Nephron (organoid): ENCODE results near the gene PCMT1.
A peak's percentile ranks its signal among the peaks of the same experiment; 100 is the strongest.

Experiments used
- H3K27ac Mint-ChIP-seq, 3 experiments: 2 replicates each; pipeline ENCODE4 v1.8.0; 2020; ENCODE audit warnings: mixed read lengths in 3 of 3, mild to moderate bottlenecking in 2 of 3, moderate library complexity in 1 of 3
- H3K27me3 Mint-ChIP-seq: 2 replicates; pipeline ENCODE4 v1.8.0; 2021; ENCODE audit warnings: low read depth, mild to moderate bottlenecking, moderate library complexity, mixed read lengths
- H3K36me3 Mint-ChIP-seq: 2 replicates; pipeline ENCODE4 v1.8.0; 2020; ENCODE audit warnings: low read depth, mixed read lengths
- H3K4me1 Mint-ChIP-seq: 2 replicates; pipeline ENCODE4 v1.8.0; 2020; ENCODE audit warnings: mixed read lengths
- H3K4me3 Mint-ChIP-seq, 3 experiments: 2 replicates each; pipeline ENCODE4 v1.8.0; 2020; ENCODE audit warnings: mild to moderate bottlenecking in 3 of 3, mixed read lengths in 3 of 3, moderate library complexity in 2 of 3
- H3K9me3 Mint-ChIP-seq: 2 replicates; pipeline ENCODE4 v1.8.0; 2020; ENCODE audit warnings: mixed read lengths
- CTCF ChIP-seq, 3 experiments: fragments of 200-600 bp; sonication (generic); IDR thresholded peaks; one replicate each; pipeline ENCODE4 v1.5.0; 2021; ENCODE audit warnings: antibody characterized with exemption in 3 of 3; ENCODE audit not compliant: unreplicated experiment in 3 of 3

Gene PCMT1

DNA sequence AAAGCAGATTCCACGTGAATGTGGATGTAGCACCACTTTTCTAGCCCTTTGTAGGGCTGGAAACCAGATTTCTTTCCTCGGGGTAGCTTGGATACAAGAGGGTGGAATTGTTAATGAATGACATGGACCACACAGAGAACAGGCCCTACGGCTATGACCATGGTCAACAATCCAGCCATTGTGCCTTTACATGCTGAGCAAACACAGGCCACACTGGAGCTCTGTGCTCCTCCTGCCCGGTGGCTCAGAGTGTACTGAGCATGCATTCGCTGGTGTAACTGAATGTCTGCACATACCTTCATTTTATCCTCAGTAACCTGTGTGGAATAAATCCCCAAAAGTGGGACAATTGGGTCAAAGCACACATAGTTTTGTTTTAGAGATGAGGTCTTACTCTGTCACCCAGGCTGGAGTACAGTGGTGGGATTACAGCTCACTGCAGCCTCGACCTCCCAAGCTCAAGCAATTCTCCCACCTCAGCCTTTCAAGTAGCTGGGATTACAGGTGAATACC lies 81.8 kb downstream of the PCMT1 start:
- peak overlapping the region in 1 of 3 experiments; percentile 64 for H3K27ac Mint-ChIP-seq

DNA sequence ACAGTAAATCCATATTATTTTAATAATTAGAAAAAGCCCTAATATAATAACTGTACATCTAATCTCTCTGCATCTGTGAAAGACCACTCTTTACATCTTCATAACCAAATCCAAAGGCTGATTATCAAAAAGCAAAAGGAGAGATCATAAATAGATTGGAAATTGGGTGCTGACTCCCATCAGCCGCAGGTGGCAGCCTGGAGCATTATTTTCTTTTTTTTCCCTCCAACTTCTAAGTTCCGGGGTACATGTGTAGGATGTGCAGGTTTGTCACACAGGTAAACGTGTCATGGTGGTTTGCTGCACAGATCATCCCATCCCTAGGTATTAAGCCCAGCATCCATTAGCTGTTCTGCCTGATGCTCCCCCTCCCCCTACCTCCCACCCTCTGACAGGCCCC lies 84.1 kb downstream of the PCMT1 start:
- Mint-ChIP-seq H3K27me3 (no peaks in the 10 kb centered on the region), H3K9me3 (peaks cover 2% of the 10 kb centered on the region), H3K4me1 (peaks cover 4% of the 10 kb centered on the region), H3K27ac (no peak overlapping the region), H3K4me3 (no peak overlapping the region), H3K36me3 (peaks cover 19% of the 10 kb centered on the region)
- TF ChIP-seq CTCF (IDR thresholded peaks at IDR 0.05; ENCODE audit: unreplicated experiment in 3 of 3): no peak

More for the DNA sequence above, 81.8 kb downstream of the PCMT1 start:
- H3K36me3 Mint-ChIP-seq: peaks cover 16% of the 10 kb centered on the region
- H3K4me3 Mint-ChIP-seq: no peak overlapping the region
- H3K9me3 Mint-ChIP-seq: peaks cover 2% of the 10 kb centered on the region
- TF ChIP-seq CTCF (IDR thresholded peaks at IDR 0.05; ENCODE audit: unreplicated experiment in 3 of 3): no peak
- peaks cover 4% of the 10 kb centered on the region for H3K4me1 Mint-ChIP-seq
- H3K27me3 Mint-ChIP-seq: no peaks in the 10 kb centered on the region

- peaks cover 2% of the 10 kb centered on the region for H3K9me3 Mint-ChIP-seq
- H3K27me3 Mint-ChIP-seq: no peaks in the 10 kb centered on the region
- H3K4me3 Mint-ChIP-seq: no peak overlapping the region
- H3K4me1 Mint-ChIP-seq: peaks cover 4% of the 10 kb centered on the region
- no peak overlapping the region for H3K27ac Mint-ChIP-seq
- TF ChIP-seq CTCF (IDR thresholded peaks at IDR 0.05; ENCODE audit: unreplicated experiment in 3 of 3): peak; percentile 86 to 93 (median 90)
- H3K36me3 Mint-ChIP-seq: peaks cover 19% of the 10 kb centered on the region
Measured at GRCh38 chr6:149834513-149835481, 85.3 kb downstream of the PCMT1 start.

GRCh38 chr6:149840345-149841075 lies 91.0 kb downstream of the PCMT1 start:
- Mint-ChIP-seq H3K9me3 (no peaks in the 10 kb centered on the region), H3K27ac (no peak overlapping the region), H3K36me3 (peaks cover 19% of the 10 kb centered on the region), H3K4me1 (peaks cover 12% of the 10 kb centered on the region), H3K4me3 (no peak overlapping the region), H3K27me3 (peaks cover 5% of the 10 kb centered on the region)
- TF ChIP-seq CTCF (IDR thresholded peaks at IDR 0.05; ENCODE audit: unreplicated experiment in 3 of 3): peak in 1 of 3 experiments; percentile 31

DNA sequence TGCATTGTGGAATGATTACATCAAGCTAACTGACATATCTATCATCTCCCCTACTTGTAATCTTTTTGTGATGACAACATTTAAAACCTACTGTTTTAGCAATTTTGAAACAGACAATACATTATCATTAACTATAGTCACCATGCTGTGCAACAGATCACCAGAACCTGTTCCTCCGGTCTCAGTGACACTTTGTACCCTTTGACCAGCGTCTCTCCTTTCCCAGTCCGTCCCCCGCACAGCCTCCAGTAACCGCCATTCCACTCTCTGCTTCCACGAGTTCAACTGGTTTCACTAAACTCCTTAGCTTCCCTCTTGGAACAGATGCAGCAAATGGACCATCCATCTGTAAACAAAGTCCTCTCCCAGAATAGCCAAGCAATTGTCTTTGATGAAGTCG lies 92.8 kb downstream of the PCMT1 start:
- peaks cover 5% of the 10 kb centered on the region for H3K27me3 Mint-ChIP-seq
- no peak for TF ChIP-seq CTCF (IDR thresholded peaks at IDR 0.05; ENCODE audit: unreplicated experiment in 3 of 3)
- H3K36me3 Mint-ChIP-seq: peaks cover 17% of the 10 kb centered on the region
- no peak overlapping the region for H3K27ac Mint-ChIP-seq
- no peak overlapping the region for H3K4me3 Mint-ChIP-seq
- peaks cover 25% of the 10 kb centered on the region for H3K4me1 Mint-ChIP-seq
- H3K9me3 Mint-ChIP-seq: no peaks in the 10 kb centered on the region
